ENCODE data around the gene ARID1B. TPM values are rescaled to one million over a fixed set of nuclear protein-coding genes. Genes with fewer than 3 reads are reported as not detected.

The ARID1B gene
- total and polyA plus RNA-seq, 11 donors: 15.3 to 76.1 (median 40.7) TPM

DNA sequence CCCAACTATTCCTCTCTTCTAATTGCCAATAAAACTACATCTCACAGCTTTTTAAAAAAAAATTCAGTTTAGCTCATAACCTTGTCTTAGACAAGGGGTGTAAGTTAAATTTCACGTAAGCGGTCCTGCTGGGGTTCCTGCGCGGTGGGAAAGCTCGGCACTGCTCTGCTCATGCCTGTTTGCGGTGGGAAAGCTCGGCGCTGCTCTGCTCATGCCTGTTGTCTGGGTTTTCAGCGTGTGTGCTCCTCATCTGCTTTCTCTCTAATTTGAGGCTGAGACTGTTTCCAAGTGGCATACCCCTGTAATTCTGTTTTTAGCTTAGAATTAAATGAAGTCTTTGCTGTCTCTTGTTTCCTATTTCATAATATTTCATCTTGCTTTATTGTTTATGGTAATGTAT is 18.6 kb downstream of the ARID1B start:
- 55 to 64% (median 61%) methylated on average over 9 of the region's 9 CpGs for WGBS, 4 donors
- Histone ChIP-seq H3K4me1 (peaks cover 3 to 83% (median 62%) of the 10 kb centered on the region in 12 donors), H3K9me3 (no peaks in the 10 kb centered on the region), H3K27me3 (no peaks in the 10 kb centered on the region), H3K36me3 (no peaks in the 10 kb centered on the region), H3K4me3 (peak overlapping the region in 11 of 12 donors; percentile 5 to 49 (median 32)), H3K27ac (peak overlapping the region in 2 of 12 donors; percentile 16 to 25)
- peak in 3 of 4 donors; percentile 46 to 67 (median 62) for ATAC-seq
- intact Hi-C loops (cut with DNase I): no loop called here
- peak in 2 of 5 donors; percentile 23 to 51 for DNase-seq
- TF ChIP-seq, protein P1, sequence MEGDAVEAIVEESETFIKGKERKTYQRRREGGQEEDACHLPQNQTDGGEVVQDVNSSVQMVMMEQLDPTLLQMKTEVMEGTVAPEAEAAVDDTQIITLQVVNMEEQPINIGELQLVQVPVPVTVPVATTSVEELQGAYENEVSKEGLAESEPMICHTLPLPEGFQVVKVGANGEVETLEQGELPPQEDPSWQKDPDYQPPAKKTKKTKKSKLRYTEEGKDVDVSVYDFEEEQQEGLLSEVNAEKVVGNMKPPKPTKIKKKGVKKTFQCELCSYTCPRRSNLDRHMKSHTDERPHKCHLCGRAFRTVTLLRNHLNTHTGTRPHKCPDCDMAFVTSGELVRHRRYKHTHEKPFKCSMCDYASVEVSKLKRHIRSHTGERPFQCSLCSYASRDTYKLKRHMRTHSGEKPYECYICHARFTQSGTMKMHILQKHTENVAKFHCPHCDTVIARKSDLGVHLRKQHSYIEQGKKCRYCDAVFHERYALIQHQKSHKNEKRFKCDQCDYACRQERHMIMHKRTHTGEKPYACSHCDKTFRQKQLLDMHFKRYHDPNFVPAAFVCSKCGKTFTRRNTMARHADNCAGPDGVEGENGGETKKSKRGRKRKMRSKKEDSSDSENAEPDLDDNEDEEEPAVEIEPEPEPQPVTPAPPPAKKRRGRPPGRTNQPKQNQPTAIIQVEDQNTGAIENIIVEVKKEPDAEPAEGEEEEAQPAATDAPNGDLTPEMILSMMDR (IDR thresholded peaks at IDR 0.05): no peak
- TF ChIP-seq POLR2A (IDR thresholded peaks at IDR 0.05): no peak

DNA sequence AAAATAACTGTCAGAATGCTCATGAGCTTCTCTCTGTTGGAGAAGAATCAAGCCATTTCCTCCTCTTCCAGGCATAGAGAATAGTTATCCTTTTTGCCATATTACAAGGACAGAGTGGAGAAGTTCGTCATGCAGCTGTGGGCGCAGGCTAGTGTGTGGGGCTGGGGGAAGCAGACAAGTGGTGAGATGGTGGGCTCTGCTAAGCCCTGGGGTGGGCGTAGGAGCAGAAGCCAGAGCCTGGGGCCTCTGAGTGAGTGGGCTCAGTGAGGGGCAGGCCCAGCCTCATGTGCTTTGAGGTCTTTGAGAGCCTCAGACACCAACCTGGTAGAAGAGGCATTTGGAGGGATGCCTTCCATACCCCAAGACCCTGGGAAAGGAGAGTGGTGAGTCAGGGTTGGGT is 19.4 kb downstream of the ARID1B start:
- WGBS, 4 donors: 70 to 84% (median 74%) methylated on average over 3 of the region's 3 CpGs
- Histone ChIP-seq H3K27ac (no peak overlapping the region), H3K9me3 (no peaks in the 10 kb centered on the region), H3K36me3 (no peaks in the 10 kb centered on the region), H3K27me3 (no peaks in the 10 kb centered on the region), H3K4me1 (peaks cover 3 to 82% (median 55%) of the 10 kb centered on the region in 12 donors), H3K4me3 (no peak overlapping the region)
- ATAC-seq (no peak), DNase-seq (no peak)
- TF ChIP-seq POLR2A (IDR thresholded peaks at IDR 0.05): no peak
- TF ChIP-seq, protein P1 (IDR thresholded peaks at IDR 0.05): no peak
- intact Hi-C loops (cut with DNase I): no loop called here

- 84 to 90% (median 86%) methylated on average over 19 of the region's 19 CpGs for WGBS, 4 donors
- H3K9me3 ChIP-seq: no peaks in the 10 kb centered on the region
Observed at GRCh38 chr6:156797901-156798735, 20.9 kb downstream of the ARID1B start.

GRCh38 chr6:156801712-156802111 is 24.5 kb downstream of the ARID1B start:
- Histone ChIP-seq H3K9me3 (no peaks in the 10 kb centered on the region), H3K4me1 (peaks cover 0 to 62% (median 32%) of the 10 kb centered on the region in 12 donors), H3K36me3 (no peaks in the 10 kb centered on the region), H3K4me3 (no peak overlapping the region), H3K27ac (no peak overlapping the region), H3K27me3 (no peaks in the 10 kb centered on the region)
- WGBS, 4 donors: 55 to 61% (median 59%) methylated on average over 6 of the region's 6 CpGs
- TF ChIP-seq, protein P1 (IDR thresholded peaks at IDR 0.05): no peak
- no peak for TF ChIP-seq POLR2A (IDR thresholded peaks at IDR 0.05)
- intact Hi-C loops (cut with DNase I): no loop called here
- no peak for DNase-seq
- no peak for ATAC-seq

More at GRCh38 chr6:156797901-156798735, 20.9 kb downstream of the ARID1B start:
- no peak for DNase-seq
- intact Hi-C loops (cut with DNase I): no loop called here
- ATAC-seq: peak in 1 of 4 donors; percentile 26
- no peaks in the 10 kb centered on the region for H3K27me3 ChIP-seq
- H3K4me1 ChIP-seq: peaks cover 3 to 82% (median 58%) of the 10 kb centered on the region in 12 donors
- no peak overlapping the region for H3K4me3 ChIP-seq
- H3K36me3 ChIP-seq: no peaks in the 10 kb centered on the region
- H3K27ac ChIP-seq: no peak overlapping the region
- no peak for TF ChIP-seq POLR2A (IDR thresholded peaks at IDR 0.05)
- TF ChIP-seq, protein P1 (IDR thresholded peaks at IDR 0.05): no peak
